Trophoblast cell (in vitro differentiated cells and primary cell): ENCODE results near the gene RNGTT.

Experiments used
- DNase-seq, 2 donors: peaks; one replicate each; pipeline ENCODE4 v3.0.0-alpha.2; 2016
- H2AFZ ChIP-seq: 2 replicates; pipeline ENCODE4 v1.6.1; 2013; ENCODE audit warnings: low read length, moderate library complexity, mild to moderate bottlenecking; ENCODE audit not compliant: insufficient read depth, poor library complexity
- H2AK5ac ChIP-seq: 2 replicates; pipeline ENCODE4 v1.6.1; 2013; ENCODE audit warnings: mild to moderate bottlenecking, low read length
- H2BK120ac ChIP-seq: 2 replicates; pipeline ENCODE4 v1.6.1; 2013; ENCODE audit warnings: low read length, mild to moderate bottlenecking, moderate library complexity; ENCODE audit not compliant: insufficient read depth, poor library complexity
- H2BK12ac ChIP-seq: 2 replicates; pipeline ENCODE4 v1.6.1; 2013; ENCODE audit warnings: mild to moderate bottlenecking, low read length, moderate library complexity
- H2BK5ac ChIP-seq: 2 replicates; pipeline ENCODE4 v1.6.1; 2013; ENCODE audit warnings: low read length, low read depth, moderate library complexity, mild to moderate bottlenecking; ENCODE audit not compliant: poor library complexity
- H3K14ac ChIP-seq: 2 replicates; pipeline ENCODE4 v1.6.1; 2013; ENCODE audit warnings: mild to moderate bottlenecking, low read length
- H3K18ac ChIP-seq: 2 replicates; pipeline ENCODE4 v1.6.1; 2013; ENCODE audit warnings: mild to moderate bottlenecking, low read length
- H3K23ac ChIP-seq: 2 replicates; pipeline ENCODE4 v1.6.1; 2013; ENCODE audit warnings: low read length
- H3K27ac ChIP-seq: 2 replicates; pipeline ENCODE4 v1.5.1; 2013; ENCODE audit warnings: low read depth, mild to moderate bottlenecking, inconsistent platforms, low read length, moderate library complexity
- H3K27me3 ChIP-seq: 2 replicates; pipeline ENCODE4 v1.6.1; 2013; ENCODE audit warnings: inconsistent platforms, mild to moderate bottlenecking, low read length, moderate library complexity; ENCODE audit not compliant: insufficient read depth
- H3K36me3 ChIP-seq, 2 experiments: 1 replicate in 1 of 2; 2 replicates in 1 of 2; pipeline ENCODE4 v1.6.1; 2013; ENCODE audit warnings: low read length in 2 of 2, mild to moderate bottlenecking in 2 of 2, moderate library complexity in 1 of 2; ENCODE audit not compliant: insufficient read depth in 2 of 2, control insufficient read depth in 1 of 2
- H3K4ac ChIP-seq: 2 replicates; pipeline ENCODE4 v1.6.1; 2013; ENCODE audit warnings: low read depth, mild to moderate bottlenecking, low read length, moderate library complexity
- H3K4me1 ChIP-seq, 2 experiments: 1 replicate in 1 of 2; 2 replicates in 1 of 2; pipeline ENCODE4 v1.6.1; 2013; ENCODE audit warnings: low read length in 2 of 2, mild to moderate bottlenecking in 2 of 2, moderate library complexity in 1 of 2; ENCODE audit not compliant: insufficient read depth in 2 of 2, control insufficient read depth in 1 of 2
- H3K4me2 ChIP-seq: 2 replicates; pipeline ENCODE4 v1.6.1; 2013; ENCODE audit warnings: inconsistent platforms, mild to moderate bottlenecking, low read length, moderate library complexity
- H3K4me3 ChIP-seq: 2 replicates; pipeline ENCODE4 v1.5.1; 2013; ENCODE audit warnings: mild to moderate bottlenecking, low read depth, low read length, inconsistent platforms
- H3K79me1 ChIP-seq: one replicate; pipeline ENCODE4 v1.6.1; 2013; ENCODE audit warnings: low read length
- H3K79me2 ChIP-seq: 2 replicates; pipeline ENCODE4 v1.6.1; 2013; ENCODE audit warnings: low read length, mild to moderate bottlenecking; ENCODE audit not compliant: control insufficient read depth, insufficient read depth, poor library complexity
- H3K9ac ChIP-seq: 2 replicates; pipeline ENCODE4 v1.6.1; 2013; ENCODE audit warnings: mild to moderate bottlenecking, low read length
- H3K9me3 ChIP-seq: 2 replicates; pipeline ENCODE4 v1.6.1; 2013; ENCODE audit warnings: low read depth, mild to moderate bottlenecking, control low read depth, inconsistent platforms, low read length; ENCODE audit not compliant: insufficient read depth
- H4K12ac ChIP-seq: 2 replicates; pipeline ENCODE4 v1.6.1; 2013; ENCODE audit warnings: low read depth, mild to moderate bottlenecking, low read length, moderate library complexity
- H4K8ac ChIP-seq: 2 replicates; pipeline ENCODE4 v1.6.1; 2013; ENCODE audit warnings: low read depth, mild to moderate bottlenecking, low read length, moderate library complexity
- H4K91ac ChIP-seq: one replicate; pipeline ENCODE4 v1.6.1; 2013; ENCODE audit warnings: low read depth, mild to moderate bottlenecking, low read length, moderate library complexity
- WGBS: extraction: QIAGEN DNeasy Blood & Tissue Kit; methylation state at CpG from one replicate; pipeline ENCODE4 v1.1.7; 2013; ENCODE audit warnings: missing lambda C conversion rate; ENCODE audit not compliant: insufficient read length, insufficient coverage; ENCODE audit errors: extremely low coverage; 5-methylcytosine and 5-hydroxymethylcytosine counted together

Gene RNGTT

DNA sequence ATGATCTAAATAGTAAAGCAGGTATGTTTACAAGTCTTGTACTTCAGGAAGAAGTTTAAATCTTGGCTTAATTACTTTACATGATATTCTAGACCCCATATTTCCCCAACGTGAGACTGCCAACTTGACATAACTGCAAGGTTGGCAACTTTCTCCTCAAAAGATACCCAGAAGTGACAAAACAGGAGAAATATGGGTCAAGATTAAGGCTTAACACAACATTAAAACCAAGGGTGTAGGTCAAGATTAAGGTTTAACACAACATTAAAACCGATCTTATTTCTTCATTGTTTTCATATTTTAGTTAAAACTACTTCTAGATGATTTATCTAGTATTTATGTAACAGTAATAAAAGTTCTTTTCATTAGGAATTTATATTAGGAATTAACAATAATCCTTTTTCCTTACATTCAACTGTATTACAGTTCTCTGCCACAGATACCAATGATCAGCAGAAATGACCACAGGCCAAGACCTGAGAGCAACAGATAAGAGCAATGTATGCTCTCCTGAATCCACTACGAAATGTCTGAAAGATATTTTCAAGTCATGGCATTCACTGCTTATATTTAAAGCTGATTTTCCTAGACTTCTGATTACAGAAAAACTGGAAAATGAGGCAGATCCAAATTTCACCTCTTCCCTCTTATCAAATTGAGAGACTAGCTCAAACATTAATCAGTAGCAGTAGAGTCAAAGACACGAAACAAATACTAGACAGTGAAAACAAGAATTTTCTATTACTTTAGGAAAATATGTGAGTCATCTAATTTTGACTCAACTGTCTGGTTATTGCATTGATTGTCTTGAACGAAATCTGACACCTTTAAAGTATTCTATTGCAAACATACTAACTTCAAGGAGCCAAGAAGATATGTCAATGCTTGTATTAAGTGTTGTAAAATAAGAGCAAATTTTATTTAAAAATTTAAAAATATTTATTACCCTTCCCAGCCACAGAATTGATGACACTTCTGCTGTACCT, 72.3 kb downstream of the RNGTT start:
- H3K79me2 ChIP-seq: no peaks in the 10 kb centered on the region
- H3K14ac ChIP-seq: no peak overlapping the region
- H3K9me3 ChIP-seq: no peaks in the 10 kb centered on the region
- H2BK120ac ChIP-seq: no peak overlapping the region
- peaks cover 2 to 6% of the 10 kb centered on the region in 2 experiments for H3K36me3 ChIP-seq
- WGBS: no CpG with 5 or more reads among the region's 5 CpGs
- H3K27ac ChIP-seq: no peak overlapping the region
- no peak for DNase-seq
- H2AK5ac ChIP-seq: no peak overlapping the region
- no peak overlapping the region for H3K23ac ChIP-seq
- H3K4me2 ChIP-seq: no peak overlapping the region
- no peak overlapping the region for H2BK12ac ChIP-seq
- no peak overlapping the region for H3K9ac ChIP-seq
- no peak overlapping the region for H2BK5ac ChIP-seq
- no peak overlapping the region for H3K4me3 ChIP-seq
- H3K4ac ChIP-seq: no peak overlapping the region
- H4K12ac ChIP-seq: no peak overlapping the region
- H3K27me3 ChIP-seq: no peaks in the 10 kb centered on the region
- no peak overlapping the region for H4K91ac ChIP-seq
- no peak overlapping the region for H3K18ac ChIP-seq
- no peaks in the 10 kb centered on the region for H3K79me1 ChIP-seq
- no peak overlapping the region for H4K8ac ChIP-seq
- no peak overlapping the region for H2AFZ ChIP-seq
- H3K4me1 ChIP-seq: no peaks in the 10 kb centered on the region

DNA sequence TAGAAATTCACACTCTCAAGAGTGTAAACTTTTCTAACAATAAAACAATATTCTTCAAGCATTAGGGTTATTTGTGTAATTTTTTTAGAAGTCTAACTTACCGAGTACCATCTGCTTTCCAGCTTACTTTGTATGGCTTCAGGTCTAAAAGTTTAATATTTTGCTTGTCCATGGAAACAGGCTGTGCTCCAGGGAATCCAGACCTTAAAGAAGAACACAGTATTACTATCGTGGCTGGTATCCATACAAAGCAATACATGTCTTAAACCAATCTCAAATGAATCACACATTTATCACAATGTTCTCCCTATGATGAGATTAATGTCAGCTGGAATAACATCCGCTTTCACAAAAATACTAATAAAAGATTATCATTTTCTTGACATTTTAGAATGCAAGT, 73.0 kb downstream of the RNGTT start:
- H2BK5ac ChIP-seq: no peak overlapping the region
- H3K4me3 ChIP-seq: no peak overlapping the region
- peaks cover 2 to 7% of the 10 kb centered on the region in 2 experiments for H3K36me3 ChIP-seq
- no peak overlapping the region for H3K9ac ChIP-seq
- no peaks in the 10 kb centered on the region for H3K9me3 ChIP-seq
- H4K8ac ChIP-seq: no peak overlapping the region
- no peaks in the 10 kb centered on the region for H3K79me2 ChIP-seq
- DNase-seq: no peak
- H3K18ac ChIP-seq: no peak overlapping the region
- H3K4me2 ChIP-seq: no peak overlapping the region
- no peak overlapping the region for H4K91ac ChIP-seq
- no peak overlapping the region for H3K4ac ChIP-seq
- no peak overlapping the region for H3K27ac ChIP-seq
- WGBS: no CpG with 5 or more reads among the region's 3 CpGs
- no peaks in the 10 kb centered on the region for H3K4me1 ChIP-seq
- H2AK5ac ChIP-seq: no peak overlapping the region
- no peaks in the 10 kb centered on the region for H3K79me1 ChIP-seq
- H2BK120ac ChIP-seq: no peak overlapping the region
- H4K12ac ChIP-seq: no peak overlapping the region
- no peaks in the 10 kb centered on the region for H3K27me3 ChIP-seq
- H3K23ac ChIP-seq: no peak overlapping the region
- H2AFZ ChIP-seq: no peak overlapping the region
- no peak overlapping the region for H2BK12ac ChIP-seq
- no peak overlapping the region for H3K14ac ChIP-seq

DNA sequence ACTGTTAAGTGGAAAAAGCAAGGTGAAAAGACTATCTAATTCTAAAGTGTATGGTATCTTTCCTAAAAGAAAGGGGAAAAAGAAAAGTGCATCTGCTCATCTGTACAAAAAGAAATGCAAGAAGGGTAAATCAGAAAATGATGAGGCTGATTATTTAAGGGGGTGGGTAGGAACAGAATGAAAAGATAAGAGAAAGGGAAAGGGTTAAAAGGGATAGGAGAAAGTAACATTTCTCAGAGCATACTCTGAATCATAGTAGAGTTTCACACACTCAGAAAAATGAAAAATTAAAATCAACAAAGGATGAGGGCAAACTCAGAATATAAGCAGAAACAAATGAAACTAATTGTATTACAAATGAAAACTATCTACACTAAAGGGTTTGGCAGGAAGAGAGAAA, 79.1 kb downstream of the RNGTT start:
- Histone ChIP-seq H3K4me3 (no peak overlapping the region), H2AK5ac (no peak overlapping the region), H4K91ac (no peak overlapping the region), H3K23ac (no peak overlapping the region), H3K4ac (no peak overlapping the region), H3K27ac (no peak overlapping the region), H3K18ac (no peak overlapping the region), H2BK120ac (no peak overlapping the region), H2BK5ac (no peak overlapping the region), H4K8ac (no peak overlapping the region), H2AFZ (no peak overlapping the region), H3K9ac (no peak overlapping the region), H2BK12ac (no peak overlapping the region), H3K36me3 (peaks cover 0 to 7% of the 10 kb centered on the region in 2 experiments), H3K9me3 (no peaks in the 10 kb centered on the region), H3K79me1 (no peaks in the 10 kb centered on the region), H3K27me3 (no peaks in the 10 kb centered on the region), H3K79me2 (no peaks in the 10 kb centered on the region), H4K12ac (no peak overlapping the region), H3K4me1 (no peaks in the 10 kb centered on the region), H3K14ac (no peak overlapping the region), H3K4me2 (no peak overlapping the region)
- no peak for DNase-seq

DNA sequence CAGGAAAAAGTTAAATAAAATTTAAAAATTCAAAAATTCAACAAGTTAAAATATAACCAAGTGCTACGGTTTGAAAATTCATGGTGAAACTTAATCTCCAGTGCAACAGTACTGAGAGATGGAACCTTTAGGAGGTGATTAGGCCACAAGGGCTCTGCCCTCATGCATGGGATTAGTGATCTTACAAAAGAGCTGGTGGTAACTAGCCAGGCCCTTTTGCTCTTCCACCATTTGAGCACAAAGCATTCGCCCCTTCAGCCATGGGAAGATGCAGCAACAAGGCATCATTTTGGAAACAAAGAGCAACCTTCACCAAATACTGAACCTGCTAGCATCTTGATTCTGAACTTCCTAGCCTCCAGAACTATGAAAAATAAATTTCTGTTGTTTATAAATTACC, 80.9 kb downstream of the RNGTT start:
- no peak overlapping the region for H4K8ac ChIP-seq
- no peaks in the 10 kb centered on the region for H3K79me2 ChIP-seq
- no peak overlapping the region for H3K9ac ChIP-seq
- DNase-seq: no peak
- H4K91ac ChIP-seq: no peak overlapping the region
- H2AFZ ChIP-seq: no peak overlapping the region
- no peaks in the 10 kb centered on the region for H3K27me3 ChIP-seq
- no peak overlapping the region for H4K12ac ChIP-seq
- no peak overlapping the region for H2AK5ac ChIP-seq
- no peak overlapping the region for H3K23ac ChIP-seq
- no peak overlapping the region for H3K27ac ChIP-seq
- H3K4me1 ChIP-seq: no peaks in the 10 kb centered on the region
- no peak overlapping the region for H3K4me2 ChIP-seq
- H2BK12ac ChIP-seq: no peak overlapping the region
- no peak overlapping the region for H3K14ac ChIP-seq
- no CpG with 5 or more reads among the region's 2 CpGs for whole genome bisulfite sequencing
- H3K4me3 ChIP-seq: no peak overlapping the region
- no peak overlapping the region for H3K18ac ChIP-seq
- no peak overlapping the region for H2BK120ac ChIP-seq
- H3K9me3 ChIP-seq: no peaks in the 10 kb centered on the region
- no peaks in the 10 kb centered on the region for H3K79me1 ChIP-seq
- peaks cover 0 to 1% of the 10 kb centered on the region in 2 experiments for H3K36me3 ChIP-seq
- H2BK5ac ChIP-seq: no peak overlapping the region
- H3K4ac ChIP-seq: no peak overlapping the region
